ENCODE results near the gene TMEM50B.
"Not testable (repeated sequence)": the region's sequence is repeated elsewhere in the genome, so short reads cannot be mapped to it uniquely, and the experiment has no call there.

The TMEM50B gene

GRCh38 chr21:33477066-33477465 is 2.7 kb downstream of the TMEM50B start:
- TF ChIP-seq ZFX (IDR thresholded peaks at IDR 0.05), result no peak
- H3K27ac ChIP-seq, result no peak overlapping the region

- H3K27ac ChIP-seq, result no peak overlapping the region
- no peak for TF ChIP-seq ZFX (IDR thresholded peaks at IDR 0.05)
- TF ChIP-seq CTCF (conservative IDR thresholded peaks at IDR 0.05), result no peak
Observed at GRCh38 chr21:33473344-33473743, 6.4 kb downstream of the TMEM50B start.

- TF ChIP-seq CTCF (conservative IDR thresholded peaks at IDR 0.05) (no peak), ZFX (IDR thresholded peaks at IDR 0.05) (no peak)
- H3K27ac ChIP-seq, result no peak overlapping the region
Observed at GRCh38 chr21:33470701-33471100, 9.1 kb downstream of the TMEM50B start.

- H3K27ac ChIP-seq, result not testable (repeated sequence)
Observed at GRCh38 chr21:33469183-33469582, 10.6 kb downstream of the TMEM50B start.

- TF ChIP-seq CTCF (conservative IDR thresholded peaks at IDR 0.05), result no peak
- TF ChIP-seq ZFX (IDR thresholded peaks at IDR 0.05), result no peak
- no peak overlapping the region for H3K27ac ChIP-seq
Observed at GRCh38 chr21:33461538-33462250, 18.1 kb downstream of the TMEM50B start.

- H3K27ac ChIP-seq, result no peak overlapping the region
- TF ChIP-seq ZFX (IDR thresholded peaks at IDR 0.05), result no peak
Observed at GRCh38 chr21:33458861-33459260, 20.9 kb downstream of the TMEM50B start.

GRCh38 chr21:33455686-33456446 is 23.9 kb downstream of the TMEM50B start:
- H3K27ac ChIP-seq, result no peak overlapping the region
- TF ChIP-seq ZFX (IDR thresholded peaks at IDR 0.05), result no peak
- TF ChIP-seq CTCF (conservative IDR thresholded peaks at IDR 0.05), result no peak

GRCh38 chr21:33452362-33452761 is 27.4 kb downstream of the TMEM50B start:
- H3K27ac ChIP-seq, result no peak overlapping the region
- TF ChIP-seq ZFX (IDR thresholded peaks at IDR 0.05) (no peak), CTCF (conservative IDR thresholded peaks at IDR 0.05) (no peak)

GRCh38 chr21:33451634-33452071 is 28.1 kb downstream of the TMEM50B start:
- H3K27ac ChIP-seq, result no peak overlapping the region
- TF ChIP-seq ZFX (IDR thresholded peaks at IDR 0.05) (no peak), CTCF (conservative IDR thresholded peaks at IDR 0.05) (no peak)
